Hepatocyte (in vitro differentiated cells): ENCODE data around the gene AQP5.

Experiments
- EZH2phosphoT487 ChIP-seq: fragments of 200-600 bp; sonication (generic); IDR thresholded peaks from one replicate; pipeline ENCODE4 v1.6.1; 2018; ENCODE audit warnings: antibody characterized with exemption, mild to moderate bottlenecking, low read depth, moderate library complexity; ENCODE audit not compliant: unreplicated experiment, severe bottlenecking
- TF ChIP-seq, protein P1 (sequence below): fragments of 200-600 bp; sonication (generic); IDR thresholded peaks from 2 replicates; pipeline ENCODE4 v1.5.1; 2016; ENCODE audit warnings: antibody characterized with exemption, mild to moderate bottlenecking; ENCODE audit not compliant: poor library complexity

DNA sequence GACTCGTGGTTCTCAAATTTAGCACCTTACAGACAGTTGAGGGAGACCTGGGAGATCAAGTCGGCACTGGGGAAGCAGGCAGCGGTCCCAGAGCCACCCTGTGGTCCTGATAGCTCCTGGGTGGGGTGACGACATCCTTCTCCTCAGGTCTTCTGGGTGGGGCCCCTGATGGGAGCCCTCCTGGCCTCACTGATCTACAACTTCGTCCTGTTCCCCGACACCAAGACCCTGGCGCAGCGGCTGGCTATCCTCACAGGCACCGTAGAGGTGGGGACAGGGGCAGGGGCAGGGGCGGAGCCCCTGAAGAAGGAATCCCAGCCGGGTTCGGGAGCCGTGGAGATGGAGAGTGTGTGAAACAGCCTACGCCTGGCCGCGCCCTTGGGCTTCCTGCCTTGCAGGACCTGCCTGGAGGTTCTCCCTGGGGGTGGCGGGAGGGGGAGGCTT lies 13.7 kb downstream of the AQP5 start:
- TF ChIP-seq, protein P1, sequence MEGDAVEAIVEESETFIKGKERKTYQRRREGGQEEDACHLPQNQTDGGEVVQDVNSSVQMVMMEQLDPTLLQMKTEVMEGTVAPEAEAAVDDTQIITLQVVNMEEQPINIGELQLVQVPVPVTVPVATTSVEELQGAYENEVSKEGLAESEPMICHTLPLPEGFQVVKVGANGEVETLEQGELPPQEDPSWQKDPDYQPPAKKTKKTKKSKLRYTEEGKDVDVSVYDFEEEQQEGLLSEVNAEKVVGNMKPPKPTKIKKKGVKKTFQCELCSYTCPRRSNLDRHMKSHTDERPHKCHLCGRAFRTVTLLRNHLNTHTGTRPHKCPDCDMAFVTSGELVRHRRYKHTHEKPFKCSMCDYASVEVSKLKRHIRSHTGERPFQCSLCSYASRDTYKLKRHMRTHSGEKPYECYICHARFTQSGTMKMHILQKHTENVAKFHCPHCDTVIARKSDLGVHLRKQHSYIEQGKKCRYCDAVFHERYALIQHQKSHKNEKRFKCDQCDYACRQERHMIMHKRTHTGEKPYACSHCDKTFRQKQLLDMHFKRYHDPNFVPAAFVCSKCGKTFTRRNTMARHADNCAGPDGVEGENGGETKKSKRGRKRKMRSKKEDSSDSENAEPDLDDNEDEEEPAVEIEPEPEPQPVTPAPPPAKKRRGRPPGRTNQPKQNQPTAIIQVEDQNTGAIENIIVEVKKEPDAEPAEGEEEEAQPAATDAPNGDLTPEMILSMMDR = no peak
- no peak for TF ChIP-seq EZH2phosphoT487
